CD4-positive, alpha-beta T cell treated with Interferon alpha-2 for 1 hour (primary cell): ENCODE measurements around the gene UBE2D2.
A peak's percentile ranks its signal among the peaks of the same experiment; 100 is the strongest.
"Not testable (repeated sequence)": the region's sequence is repeated elsewhere in the genome, so short reads cannot be mapped to it uniquely, and the experiment has no call there.

Source experiments
- DNase-seq, 2 donors: peaks; one replicate each; pipeline ENCODE4 v3.0.0-alpha.2; 2020 to 2022

UBE2D2 gene

GRCh38 chr5:139560752-139561654 lies at the start of gene UBE2D2:
TSS of gene UBE2D2 (plus strand) at chr5:139561339. CDS start at chr5:139561792, 453 bp downstream.
- peak; percentile 96 to 98 for DNase-seq

GRCh38 chr5:139512786-139513390 lies 48.3 kb upstream of the UBE2D2 start:
- no peak for DNase-seq

- DNase-seq, result peak; percentile 80 to 85
Measured at GRCh38 chr5:139513434-139513833, 47.7 kb upstream of the UBE2D2 start.

- DNase-seq, result no peak
Measured at GRCh38 chr5:139513852-139514485, 47.2 kb upstream of the UBE2D2 start.

DNA sequence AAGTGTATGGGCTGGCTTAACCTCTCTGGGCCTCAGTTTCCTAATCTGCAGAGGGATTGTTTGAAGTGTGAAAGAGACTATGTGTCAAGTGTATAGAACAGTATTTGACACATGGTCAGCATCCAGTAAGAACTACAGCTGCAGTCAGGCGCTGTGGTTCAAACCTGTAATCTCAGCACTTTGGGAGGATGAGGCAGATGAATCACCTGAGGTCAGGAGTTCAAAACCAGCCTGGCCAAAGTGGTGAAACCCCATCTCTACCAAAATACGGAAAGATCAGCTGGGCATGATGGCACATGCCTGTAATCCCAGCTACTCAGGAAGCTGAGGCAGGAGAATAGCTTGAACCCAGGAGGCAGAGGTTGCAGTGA lies 46.7 kb upstream of the UBE2D2 start:
- DNase-seq, result no peak

DNA sequence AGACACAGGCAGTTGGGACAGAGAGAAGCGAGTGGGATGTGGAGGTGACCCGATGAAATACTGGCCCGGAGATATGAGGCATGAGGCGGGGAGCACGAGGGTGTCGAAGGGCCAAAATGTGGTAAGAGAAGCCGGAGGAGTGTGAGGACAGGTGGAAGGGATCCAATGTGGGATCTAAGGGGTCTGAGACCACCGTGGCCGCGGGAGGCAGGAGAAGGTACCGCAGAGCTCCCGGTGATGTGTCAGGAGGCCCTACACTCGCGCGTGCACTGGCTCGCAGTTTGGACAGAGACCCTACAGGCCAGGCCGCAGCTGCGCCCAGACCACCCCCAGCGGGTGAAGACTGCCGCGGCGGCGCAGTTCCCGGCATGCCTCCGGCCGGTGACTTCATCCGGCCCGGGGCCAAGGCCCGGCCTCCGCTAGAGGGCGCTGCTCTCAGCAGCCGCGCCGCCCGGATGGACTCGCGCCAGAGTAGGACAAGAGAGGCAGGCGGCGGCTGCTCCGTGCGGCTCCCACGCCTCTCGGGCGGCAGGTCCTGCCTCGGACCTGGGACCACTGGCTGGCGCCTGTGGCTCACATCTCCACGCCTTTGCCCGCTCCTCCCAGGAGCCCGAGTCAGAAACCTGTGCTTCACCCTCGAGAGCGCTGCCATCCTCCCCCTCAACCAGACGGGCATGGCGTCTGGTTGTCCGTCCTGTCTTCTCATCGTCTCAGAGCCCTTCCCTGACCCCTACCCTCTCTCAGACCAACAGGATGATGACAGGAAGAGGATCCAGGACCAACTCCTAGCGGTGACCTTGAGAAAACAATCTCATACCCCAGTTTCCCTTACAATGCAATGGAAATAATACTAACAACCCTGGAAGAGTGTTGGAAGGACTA lies 43.2 kb upstream of the UBE2D2 start:
- DNase-seq, result peak; percentile 86 to 92

DNA sequence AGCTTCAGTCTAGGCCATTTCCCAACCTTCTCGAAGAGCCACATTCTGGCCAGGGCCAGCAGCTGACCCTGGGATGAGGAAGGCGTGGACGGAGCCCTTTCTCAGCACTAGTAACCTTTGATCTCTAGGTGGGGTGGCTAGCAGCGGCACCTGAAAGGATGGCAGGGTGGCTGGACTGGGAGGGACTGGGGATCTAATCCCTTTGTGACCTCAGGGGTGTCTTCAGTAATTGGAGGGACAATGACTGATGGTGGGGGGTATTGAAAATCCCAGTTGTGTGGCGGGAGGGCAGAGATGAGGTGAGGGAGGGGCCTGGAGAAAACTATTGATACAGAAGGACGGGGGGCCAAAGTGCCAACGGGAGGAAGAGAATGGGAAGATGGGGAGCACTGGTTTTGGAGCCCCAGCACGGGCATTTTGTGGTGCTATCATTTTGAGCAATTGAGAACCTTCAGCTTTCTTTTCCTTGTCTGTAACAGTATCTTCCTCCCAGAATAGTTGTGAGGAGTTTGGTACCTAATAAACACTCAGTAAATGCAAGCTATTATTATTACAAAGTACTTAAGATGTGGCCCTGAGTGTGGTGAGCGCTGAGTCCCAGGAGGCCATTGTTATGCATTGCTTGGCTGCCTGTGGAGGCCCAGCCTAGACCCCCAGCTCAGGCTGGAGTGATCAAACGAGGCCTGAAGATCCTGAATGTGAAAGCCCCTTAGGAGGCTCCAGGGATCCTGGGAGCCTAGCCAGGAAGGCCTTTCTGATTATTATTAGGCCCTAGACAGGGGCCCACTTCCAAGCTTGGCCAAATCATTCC lies 37.3 kb upstream of the UBE2D2 start:
- no peak for DNase-seq

GRCh38 chr5:139524446-139524845 lies 36.7 kb upstream of the UBE2D2 start:
- no peak for DNase-seq

- DNase-seq, result no peak
Measured at GRCh38 chr5:139524940-139525585, 36.1 kb upstream of the UBE2D2 start.

GRCh38 chr5:139525586-139526308 lies 35.4 kb upstream of the UBE2D2 start:
- DNase-seq, result not testable (repeated sequence)

GRCh38 chr5:139526309-139527089 lies 34.6 kb upstream of the UBE2D2 start:
- not testable (repeated sequence) for DNase-seq

DNA sequence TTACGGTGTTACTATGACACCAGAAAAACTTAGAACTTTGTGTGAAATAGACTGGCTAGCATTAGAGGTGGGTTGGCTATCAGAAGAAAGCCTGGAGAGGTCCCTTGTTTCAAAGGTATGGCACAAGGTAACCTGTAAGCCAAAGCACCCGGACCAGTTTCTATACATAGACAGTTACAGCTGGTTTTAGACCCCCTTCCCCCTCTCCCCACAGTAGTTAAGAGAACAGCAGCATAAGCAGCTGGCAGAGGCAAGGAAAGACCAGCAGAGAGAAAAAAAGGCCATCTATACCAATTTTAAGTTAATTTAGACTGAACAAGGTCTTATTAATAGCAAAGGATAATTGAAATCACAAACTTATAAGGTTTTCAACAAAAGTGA lies 34.1 kb upstream of the UBE2D2 start:
- DNase-seq, result not testable (repeated sequence)

GRCh38 chr5:139527896-139528467 lies 33.2 kb upstream of the UBE2D2 start:
- not testable (repeated sequence) for DNase-seq

- DNase-seq, result not testable (repeated sequence)
Measured at GRCh38 chr5:139528695-139529094, 32.4 kb upstream of the UBE2D2 start.

DNA sequence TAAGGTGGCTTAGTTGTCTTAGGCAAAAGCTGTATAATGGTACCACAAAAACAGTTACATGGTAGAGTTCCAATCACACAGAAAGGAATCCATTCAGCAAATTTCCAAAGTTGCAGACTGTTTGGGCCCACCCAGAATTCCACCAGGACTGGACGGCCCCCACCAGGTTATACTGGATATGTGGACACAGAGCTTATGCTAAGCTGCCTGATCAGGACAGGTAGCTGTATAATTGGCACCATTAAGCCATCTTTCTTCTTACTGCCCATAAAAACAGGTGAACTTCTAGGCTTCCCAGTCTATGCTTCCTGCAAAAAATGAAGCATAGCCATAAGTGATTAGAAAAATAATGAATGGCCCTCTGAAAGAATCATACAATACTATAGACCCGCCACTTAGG lies 31.1 kb upstream of the UBE2D2 start:
- not testable (repeated sequence) for DNase-seq

GRCh38 chr5:139531772-139532169 lies 29.4 kb upstream of the UBE2D2 start:
- no peak for DNase-seq

DNA sequence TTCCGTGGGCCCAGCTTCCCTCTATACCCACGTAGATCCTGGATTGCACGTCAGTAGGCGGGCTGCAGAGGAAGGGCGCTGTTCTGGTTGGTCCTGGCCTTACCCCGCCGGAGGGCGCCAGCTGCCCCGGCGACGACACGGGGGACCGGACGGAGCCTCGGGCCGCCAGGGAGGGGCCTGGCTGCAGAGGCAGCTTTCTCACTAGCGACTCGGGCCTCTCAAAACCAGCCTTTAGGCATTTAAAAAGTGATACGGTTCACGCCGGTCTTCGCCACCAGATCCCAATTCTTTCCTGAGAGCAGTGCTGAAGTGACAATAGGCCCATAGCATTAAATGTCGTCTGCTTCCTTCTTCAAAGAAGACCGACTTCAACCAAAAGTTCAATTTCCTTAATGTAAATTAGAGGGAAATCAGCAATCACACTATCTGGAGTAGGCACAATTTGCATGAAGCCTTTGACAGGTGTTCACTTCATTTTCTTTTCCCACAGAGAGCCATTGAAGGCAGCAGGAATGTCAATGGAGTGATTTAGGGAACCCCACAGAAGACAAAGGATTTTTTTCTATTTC lies 17.6 kb upstream of the UBE2D2 start:
- peak; percentile 59 for DNase-seq

DNA sequence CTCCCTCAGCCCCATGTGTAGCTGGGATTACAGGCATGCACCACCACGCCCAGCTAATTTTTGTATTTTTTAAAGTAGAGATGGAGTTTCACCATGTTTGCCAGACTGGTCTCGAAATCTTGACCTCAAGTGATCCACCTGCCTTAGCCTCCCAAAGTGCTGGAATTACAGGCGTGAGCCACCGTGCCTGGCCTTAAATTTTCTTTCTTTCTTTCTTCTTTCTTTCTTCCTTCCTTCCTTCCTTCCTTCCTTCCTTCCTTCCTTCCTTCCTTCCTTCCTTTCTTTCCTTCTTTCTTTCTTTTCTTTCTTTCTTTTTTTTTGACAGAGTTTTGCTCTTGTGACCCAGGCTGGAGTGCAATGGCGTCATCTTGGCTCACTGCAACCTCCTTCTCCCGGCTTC lies 14.5 kb upstream of the UBE2D2 start:
- not testable (repeated sequence) for DNase-seq
